ENCODE data around the gene PGLYRP3. TPM values are rescaled to one million over a fixed set of nuclear protein-coding genes. Genes with fewer than 3 reads are reported as not detected.

The PGLYRP3 gene
- total and polyA plus RNA-seq, 2 donors (not counting 3 experiments of a cell fraction or from before 2014, with no cell fraction given) = not detected

GRCh38 chr1:153357076-153357852 is 44.5 kb upstream of the PGLYRP3 start:
- H3K79me2 ChIP-seq (ENCODE audit: control insufficient read depth, insufficient read depth, low read length) = no peaks in the 10 kb centered on the region
- no peak for DNase-seq (ENCODE audit: low read depth, low spot score)
- H3K36me3 ChIP-seq (ENCODE audit: control insufficient read depth in 2 of 2, extremely low read depth in 1 of 2, insufficient read depth in 2 of 2, low read length in 2 of 2) = no peaks in the 10 kb centered on the region
- H3K4me2 ChIP-seq (ENCODE audit: insufficient read depth, low read length) = no peak overlapping the region
- dilution Hi-C loops (cut with MboI; ENCODE audit: extremely low pct_ligation_motif_present, low sequenced_read_pairs) = no loop called here
- BruUV-seq (replicated peaks) = no TSS peak
- H3K4me3 ChIP-seq (replicated peaks in 1 of 3; ENCODE audit: insufficient read depth in 1 of 3, low read depth in 1 of 3, low read length in 3 of 3) = no peak overlapping the region
- H3K9ac ChIP-seq (replicated peaks; ENCODE audit: extremely low read depth, insufficient read depth, low read length) = no peak overlapping the region
- H3K27me3 ChIP-seq (ENCODE audit: control insufficient read depth in 2 of 2, insufficient read depth in 2 of 2, low read length in 2 of 2) = no peaks in the 10 kb centered on the region
- no peak overlapping the region for H3K27ac ChIP-seq (ENCODE audit: insufficient read depth, low read depth, low read length)
- ChIA-PET CTCF (interaction anchor here (0.8 to 13.2 kb wide), 3 partner anchors 23 to 136 kb away, joined by 3 to 331 read pairs (median 3); no protein-coding TSS in a partner anchor), POLR2A (no interaction called here)
- no peaks in the 10 kb centered on the region for H3K4me1 ChIP-seq (ENCODE audit: control insufficient read depth, extremely low read depth, insufficient read depth, low read length)
- H4K20me1 ChIP-seq (replicated peaks; ENCODE audit: control insufficient read depth, extremely low read depth, insufficient read depth, low read length) = no peaks in the 10 kb centered on the region
- FAIRE-seq = no peak
- H2AFZ ChIP-seq (ENCODE audit: low read depth, low read length) = no peak overlapping the region
- H3K9me3 ChIP-seq (replicated peaks; ENCODE audit: control insufficient read depth, insufficient read depth, low read length) = no peaks in the 10 kb centered on the region
- H3K9me1 ChIP-seq (replicated peaks; ENCODE audit: control insufficient read depth, extremely low read depth, insufficient read depth, low read length) = no peaks in the 10 kb centered on the region
- intact Hi-C loops (cut with micrococcal nuclease) = no loop called here
- TF ChIP-seq JUN (IDR thresholded peaks at IDR 0.05; ENCODE audit: borderline replicate concordance, insufficient read depth, insufficient read length, low read depth) (no peak), POLR2AphosphoS5 (IDR thresholded peaks at IDR 0.05; ENCODE audit: insufficient read depth, low read depth, low read length) (no peak), MYC (IDR thresholded peaks at IDR 0.05; ENCODE audit: low read depth, low read length) (no peak), EZH2 (IDR thresholded peaks at IDR 0.05; ENCODE audit: borderline replicate concordance, low read depth, low read length, severe bottlenecking) (no peak), POLR2A (IDR thresholded peaks at IDR 0.05; ENCODE audit: low read depth, low read length) (no peak), GATA2 (IDR thresholded peaks at IDR 0.05; ENCODE audit: insufficient read depth, insufficient read length, low read depth, low read length) (no peak), FOS (IDR thresholded peaks at IDR 0.05; ENCODE audit: borderline replicate concordance, insufficient read depth, low read length) (no peak)
- TF ChIP-seq, protein P1, sequence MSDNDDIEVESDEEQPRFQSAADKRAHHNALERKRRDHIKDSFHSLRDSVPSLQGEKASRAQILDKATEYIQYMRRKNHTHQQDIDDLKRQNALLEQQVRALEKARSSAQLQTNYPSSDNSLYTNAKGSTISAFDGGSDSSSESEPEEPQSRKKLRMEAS (IDR thresholded peaks at IDR 0.05; ENCODE audit: insufficient read depth, insufficient read length) = no peak
